Gastroesophageal sphincter (tissue), 3 donors: ENCODE results near the gene ANKRD17.

ENCODE experiments used
- POLR2A ChIP-seq, 2 donors: fragments of 450-650 bp; IDR thresholded peaks; one replicate each; pipeline ENCODE4 v1.6.1; 2017; ENCODE audit warnings: antibody characterized with exemption in 2 of 2, mild to moderate bottlenecking in 2 of 2, moderate library complexity in 1 of 2
- POLR2AphosphoS5 ChIP-seq: sonication (generic); formaldehyde crosslinking; IDR thresholded peaks from one replicate; pipeline ENCODE4 v1.6.1; 2017; ENCODE audit warnings: antibody characterized with exemption
- TF ChIP-seq, protein P1 (sequence below), 4 experiments: fragments of 200-600 bp in 2 of 4; fragments of 450-650 bp in 2 of 4; sonication (generic) in 1 of 4; IDR thresholded peaks; one replicate each; pipeline ENCODE4 v1.5.1; 2017 to 2019; ENCODE audit warnings: antibody characterized with exemption in 4 of 4, mild to moderate bottlenecking in 2 of 4, moderate library complexity in 2 of 4

DNA sequence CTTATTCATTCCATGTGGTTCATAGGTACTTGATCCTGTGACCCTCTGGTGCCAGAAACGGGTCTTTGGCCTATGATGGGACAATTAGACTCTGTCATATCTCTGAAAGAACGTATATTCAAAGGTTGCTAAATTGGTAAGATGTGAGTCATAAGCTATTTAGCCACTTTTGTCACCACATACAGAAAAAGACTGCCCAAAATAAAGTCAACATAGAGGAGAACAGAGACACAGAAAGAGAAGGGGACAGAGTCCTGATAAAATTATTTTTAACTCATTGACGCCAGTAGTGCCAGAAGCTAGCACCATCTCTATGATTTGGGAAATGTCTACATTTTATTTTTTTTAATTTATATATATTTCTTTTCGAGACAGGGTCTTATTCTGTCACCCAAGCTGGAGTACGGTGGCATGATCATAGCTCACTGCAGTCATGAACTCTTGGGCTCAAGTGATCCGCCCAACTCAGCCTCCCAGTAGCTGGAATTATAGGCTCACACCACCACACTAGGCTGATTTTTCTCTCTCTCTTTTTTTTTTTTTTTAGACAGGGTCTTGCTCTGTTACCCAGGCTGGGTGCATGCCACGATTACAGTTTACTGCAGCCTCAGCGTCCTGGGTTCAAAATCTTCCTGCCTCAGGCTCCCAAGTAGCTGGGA, 96.9 kb downstream of the ANKRD17 start:
- TF ChIP-seq, protein P1, sequence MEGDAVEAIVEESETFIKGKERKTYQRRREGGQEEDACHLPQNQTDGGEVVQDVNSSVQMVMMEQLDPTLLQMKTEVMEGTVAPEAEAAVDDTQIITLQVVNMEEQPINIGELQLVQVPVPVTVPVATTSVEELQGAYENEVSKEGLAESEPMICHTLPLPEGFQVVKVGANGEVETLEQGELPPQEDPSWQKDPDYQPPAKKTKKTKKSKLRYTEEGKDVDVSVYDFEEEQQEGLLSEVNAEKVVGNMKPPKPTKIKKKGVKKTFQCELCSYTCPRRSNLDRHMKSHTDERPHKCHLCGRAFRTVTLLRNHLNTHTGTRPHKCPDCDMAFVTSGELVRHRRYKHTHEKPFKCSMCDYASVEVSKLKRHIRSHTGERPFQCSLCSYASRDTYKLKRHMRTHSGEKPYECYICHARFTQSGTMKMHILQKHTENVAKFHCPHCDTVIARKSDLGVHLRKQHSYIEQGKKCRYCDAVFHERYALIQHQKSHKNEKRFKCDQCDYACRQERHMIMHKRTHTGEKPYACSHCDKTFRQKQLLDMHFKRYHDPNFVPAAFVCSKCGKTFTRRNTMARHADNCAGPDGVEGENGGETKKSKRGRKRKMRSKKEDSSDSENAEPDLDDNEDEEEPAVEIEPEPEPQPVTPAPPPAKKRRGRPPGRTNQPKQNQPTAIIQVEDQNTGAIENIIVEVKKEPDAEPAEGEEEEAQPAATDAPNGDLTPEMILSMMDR (IDR thresholded peaks at IDR 0.05) = no peak
- TF ChIP-seq POLR2A (IDR thresholded peaks at IDR 0.05) = no peak
- no peak for TF ChIP-seq POLR2AphosphoS5
